ENCODE results near the gene GPR141.
"Not testable (repeated sequence)": the region's sequence is repeated elsewhere in the genome, so short reads cannot be mapped to it uniquely, and the experiment has no call there.

GPR141 gene

GRCh38 chr7:37686556-37687345, 3.2 kb downstream of the GPR141 start:
- no peak for DNase-seq

- DNase-seq = no peak
These were observed 6.6 kb downstream of the GPR141 start for GRCh38 chr7:37690206-37690605.

- no peak for DNase-seq
These were observed 10.9 kb downstream of the GPR141 start for GRCh38 chr7:37694208-37695094.

GRCh38 chr7:37698276-37698675, 14.7 kb downstream of the GPR141 start:
- no peak for DNase-seq

GRCh38 chr7:37698782-37699181, 15.2 kb downstream of the GPR141 start:
- no peak for DNase-seq

- DNase-seq = no peak
These were observed 18.2 kb downstream of the GPR141 start for GRCh38 chr7:37701769-37702168.

- DNase-seq = no peak
These were observed 19.8 kb downstream of the GPR141 start for GRCh38 chr7:37703361-37703760.

- DNase-seq = not testable (repeated sequence)
These were observed 20.8 kb downstream of the GPR141 start for GRCh38 chr7:37704328-37704833.

GRCh38 chr7:37705976-37706375, 22.4 kb downstream of the GPR141 start:
- DNase-seq = no peak

GRCh38 chr7:37706804-37707203, 23.2 kb downstream of the GPR141 start:
- DNase-seq = no peak

- DNase-seq = no peak
These were observed 24.4 kb downstream of the GPR141 start for GRCh38 chr7:37707754-37708485.

GRCh38 chr7:37709631-37710509, 26.3 kb downstream of the GPR141 start:
- DNase-seq = no peak

- DNase-seq = no peak
These were observed 30.0 kb downstream of the GPR141 start for GRCh38 chr7:37713613-37714012.

GRCh38 chr7:37714606-37715005, 31.0 kb downstream of the GPR141 start:
- no peak for DNase-seq

GRCh38 chr7:37718585-37718984, 35.0 kb downstream of the GPR141 start:
- DNase-seq = no peak

GRCh38 chr7:37719077-37719476, 35.5 kb downstream of the GPR141 start:
- no peak for DNase-seq

GRCh38 chr7:37724732-37725131, 41.2 kb downstream of the GPR141 start:
- DNase-seq = no peak

GRCh38 chr7:37726016-37726415, 42.5 kb downstream of the GPR141 start:
- no peak for DNase-seq

- DNase-seq = no peak
These were observed 45.2 kb downstream of the GPR141 start for GRCh38 chr7:37728747-37729146.

- no peak for DNase-seq
These were observed 45.6 kb downstream of the GPR141 start for GRCh38 chr7:37729181-37729580.

GRCh38 chr7:37730501-37730900, 46.9 kb downstream of the GPR141 start:
- no peak for DNase-seq

GRCh38 chr7:37732253-37732652, 48.7 kb downstream of the GPR141 start:
- DNase-seq = no peak
